ENCODE data around the gene FAM50B.

GRCh38 chr6:3831761-3832530, 17.2 kb upstream of the FAM50B start:
- TF ChIP-seq CTCF (IDR thresholded peaks at IDR 0.05 in 4 of 5, conservative IDR thresholded peaks at IDR 0.05 in 1 of 5) (no peak), POLR2A (IDR thresholded peaks at IDR 0.05) (no peak)

All from gastrocnemius medialis (tissue), 4 donors.